OCI-LY3 (cell line): Measurements from ENCODE around the gene USP54.

Source experiments
- H2AFZ ChIP-seq: fragments of 200-600, 300-600 bp; shearing (Covaris generic); 2 replicates; pipeline ENCODE4 v1.6.0; 2014; ENCODE audit warnings: antibody characterized with exemption, low read depth, low read length
- H3K27ac ChIP-seq: fragments of 200-600, 300-600 bp; sonication (generic); 2 replicates; pipeline ENCODE4 v1.5.1; 2014; ENCODE audit warnings: mild to moderate bottlenecking, low read length, moderate library complexity, mixed read lengths
- H3K27me3 ChIP-seq: fragments of 200-600, 300-600 bp; sonication (generic); 2 replicates; pipeline ENCODE4 v1.6.1; 2014; ENCODE audit warnings: low read depth, low read length, mixed read lengths
- H3K36me3 ChIP-seq: fragments of 200-600, 300-600 bp; sonication (generic); replicated peaks from 2 replicates; pipeline ENCODE3; 2014; ENCODE audit warnings: low read depth, low read length, mixed read lengths
- H3K4me1 ChIP-seq: fragments of 300-600, 200-600 bp; sonication (generic); 2 replicates; pipeline ENCODE4 v1.6.1; 2014; ENCODE audit warnings: low read length, mixed read lengths
- H3K4me2 ChIP-seq: fragments of 200-600, 300-600 bp; sonication (generic); 2 replicates; pipeline ENCODE4 v1.6.1; 2014; ENCODE audit warnings: low read length, mixed read lengths
- H3K4me3 ChIP-seq: fragments of 300-600, 200-600 bp; sonication (generic); 2 replicates; pipeline ENCODE4 v1.5.1; 2014; ENCODE audit warnings: antibody characterized with exemption, mild to moderate bottlenecking, low read length, moderate library complexity
- H3K79me2 ChIP-seq: fragments of 300-600, 200-600 bp; shearing (Covaris generic); 2 replicates; pipeline ENCODE4 v1.6.1; 2014; ENCODE audit warnings: mild to moderate bottlenecking, low read length, mixed read lengths
- H3K9ac ChIP-seq: fragments of 300-600, 200-600 bp; shearing (Covaris generic); 2 replicates; pipeline ENCODE4 v1.6.0; 2014; ENCODE audit warnings: mild to moderate bottlenecking, low read length, moderate library complexity
- H3K9me3 ChIP-seq: fragments of 200-600, 300-600 bp; shearing (Covaris generic); 2 replicates; pipeline ENCODE4 v1.6.1; 2014; ENCODE audit warnings: low read length, mixed read lengths; ENCODE audit not compliant: insufficient read depth
- H4K20me1 ChIP-seq: fragments of 200-600, 300-600 bp; sonication (generic); 2 replicates; pipeline ENCODE4 v1.6.1; 2016; ENCODE audit warnings: low read length, mixed read lengths; ENCODE audit not compliant: insufficient read depth
- EZH2phosphoT487 ChIP-seq: fragments of 200-600 bp; shearing (Covaris generic); IDR thresholded peaks from 2 replicates; pipeline ENCODE4 v1.6.1; 2018; ENCODE audit warnings: antibody characterized with exemption, mixed run types, low read depth
- TF ChIP-seq, protein P1 (sequence below): fragments of 200-600, 300-600 bp; sonication (generic); IDR thresholded peaks from 2 replicates; pipeline ENCODE4 v1.5.1; 2014; ENCODE audit warnings: antibody characterized with exemption, low read length, low read depth

Gene USP54

GRCh38 chr10:73501651-73502050, 89.5 kb downstream of the USP54 start:
- Histone ChIP-seq H3K4me1 (peaks cover 13% of the 10 kb centered on the region), H3K36me3 (no peaks in the 10 kb centered on the region), H3K4me2 (peak overlapping the region; percentile 53), H3K4me3 (no peak overlapping the region), H3K27ac (0 out of 2 replicates have a peak overlapping the region, but pooled peaks have one; percentile 12), H4K20me1 (no peaks in the 10 kb centered on the region), H3K9ac (no peak overlapping the region), H3K27me3 (no peaks in the 10 kb centered on the region), H2AFZ (0 out of 2 replicates have a peak overlapping the region, but pooled peaks have one; percentile 59), H3K9me3 (no peaks in the 10 kb centered on the region), H3K79me2 (no peaks in the 10 kb centered on the region)
- TF ChIP-seq, protein P1, sequence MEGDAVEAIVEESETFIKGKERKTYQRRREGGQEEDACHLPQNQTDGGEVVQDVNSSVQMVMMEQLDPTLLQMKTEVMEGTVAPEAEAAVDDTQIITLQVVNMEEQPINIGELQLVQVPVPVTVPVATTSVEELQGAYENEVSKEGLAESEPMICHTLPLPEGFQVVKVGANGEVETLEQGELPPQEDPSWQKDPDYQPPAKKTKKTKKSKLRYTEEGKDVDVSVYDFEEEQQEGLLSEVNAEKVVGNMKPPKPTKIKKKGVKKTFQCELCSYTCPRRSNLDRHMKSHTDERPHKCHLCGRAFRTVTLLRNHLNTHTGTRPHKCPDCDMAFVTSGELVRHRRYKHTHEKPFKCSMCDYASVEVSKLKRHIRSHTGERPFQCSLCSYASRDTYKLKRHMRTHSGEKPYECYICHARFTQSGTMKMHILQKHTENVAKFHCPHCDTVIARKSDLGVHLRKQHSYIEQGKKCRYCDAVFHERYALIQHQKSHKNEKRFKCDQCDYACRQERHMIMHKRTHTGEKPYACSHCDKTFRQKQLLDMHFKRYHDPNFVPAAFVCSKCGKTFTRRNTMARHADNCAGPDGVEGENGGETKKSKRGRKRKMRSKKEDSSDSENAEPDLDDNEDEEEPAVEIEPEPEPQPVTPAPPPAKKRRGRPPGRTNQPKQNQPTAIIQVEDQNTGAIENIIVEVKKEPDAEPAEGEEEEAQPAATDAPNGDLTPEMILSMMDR = no peak
- TF ChIP-seq EZH2phosphoT487 = no peak

DNA sequence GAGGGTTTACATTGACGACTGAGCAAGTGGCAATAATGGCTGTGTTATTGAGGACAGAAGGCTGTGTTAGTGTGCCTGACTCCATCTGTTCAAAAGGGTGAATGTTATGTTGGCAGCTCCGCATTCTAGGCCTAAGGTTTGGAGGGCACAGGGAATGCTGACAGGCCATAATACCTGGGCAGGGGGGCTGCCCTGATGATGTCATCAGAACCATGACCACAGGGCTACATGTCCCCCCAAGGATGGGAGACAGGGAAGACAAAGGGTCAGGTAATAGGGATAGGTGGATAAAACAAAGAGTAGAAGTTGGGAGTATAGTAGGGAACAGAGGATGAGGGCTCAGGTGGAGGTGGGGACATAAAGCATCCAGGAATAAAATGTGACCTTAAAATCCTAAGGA, 93.5 kb downstream of the USP54 start:
- no peak overlapping the region for H3K27ac ChIP-seq
- no peak overlapping the region for H2AFZ ChIP-seq
- peaks cover 33% of the 10 kb centered on the region for H3K79me2 ChIP-seq

DNA sequence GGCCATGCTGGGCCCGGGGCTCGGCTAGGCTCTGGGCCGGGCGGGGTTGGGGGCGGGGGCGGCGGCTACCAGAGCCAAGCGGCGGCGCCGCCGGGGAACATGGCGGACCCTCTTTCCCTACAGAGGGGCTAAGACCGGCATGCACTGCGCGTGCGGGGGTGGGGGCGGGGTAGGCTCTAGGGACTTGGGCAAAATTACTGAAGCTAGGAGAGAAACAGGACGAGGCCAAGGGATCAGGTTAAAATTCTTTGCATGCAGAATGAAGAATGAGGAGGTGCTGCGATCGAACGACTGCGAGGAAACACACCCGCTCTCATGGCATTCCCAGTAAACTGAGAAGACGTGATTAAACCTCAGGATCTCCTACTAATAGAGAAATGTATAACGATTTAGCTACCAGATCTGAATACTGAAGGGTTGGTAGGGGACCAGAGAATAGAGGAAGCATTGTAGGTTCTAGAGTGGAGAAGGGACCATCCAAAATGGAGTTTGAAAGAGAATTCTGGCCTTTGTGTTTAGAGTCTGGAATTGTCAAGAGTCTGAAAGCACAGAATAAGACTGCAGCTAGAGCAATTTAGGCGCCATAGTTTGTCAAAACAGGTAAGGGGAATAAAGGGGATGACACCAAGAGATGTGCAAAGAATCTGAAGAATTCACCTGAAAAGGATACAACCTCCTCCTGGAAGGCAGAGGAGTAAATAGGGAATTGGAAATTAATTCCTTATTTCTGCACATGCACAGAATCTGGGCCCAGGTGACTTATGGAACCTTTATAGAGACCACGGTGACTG, 95.1 kb downstream of the USP54 start, which contains the start of gene PPP3CB:
PPP3CB (minus strand) TSS at position 141 of the 791 bp plus-strand sequence; CDS start at position 6, 135 bp downstream.
- Histone ChIP-seq H3K4me1 (peaks cover 15% of the 10 kb centered on the region), H3K27ac (peak within 1 kb of the TSS; percentile 82), H2AFZ (peak within 1 kb of the TSS; percentile 75), H3K9me3 (no peaks in the 10 kb centered on the region), H4K20me1 (0 out of 2 replicates have a peak, but pooled peaks cover 4% of the 10 kb centered on the region), H3K36me3 (no peaks in the 10 kb centered on the region), H3K9ac (peak within 1 kb of the TSS; percentile 81), H3K4me3 (peak within 1 kb of the TSS; percentile 96), H3K27me3 (no peaks in the 10 kb centered on the region), H3K4me2 (peak within 1 kb of the TSS; percentile 96), H3K79me2 (peaks cover 46% of the 10 kb centered on the region)
- no peak for TF ChIP-seq EZH2phosphoT487
- TF ChIP-seq, protein P1 = no peak

More for the DNA sequence above, 93.5 kb downstream of the USP54 start:
- no peak for TF ChIP-seq EZH2phosphoT487
- TF ChIP-seq, protein P1 = no peak
- Histone ChIP-seq H3K36me3 (no peaks in the 10 kb centered on the region), H3K4me2 (no peak overlapping the region), H4K20me1 (no peaks in the 10 kb centered on the region), H3K9ac (no peak overlapping the region), H3K4me1 (peaks cover 25% of the 10 kb centered on the region), H3K27me3 (no peaks in the 10 kb centered on the region), H3K4me3 (no peak overlapping the region), H3K9me3 (no peaks in the 10 kb centered on the region)

DNA sequence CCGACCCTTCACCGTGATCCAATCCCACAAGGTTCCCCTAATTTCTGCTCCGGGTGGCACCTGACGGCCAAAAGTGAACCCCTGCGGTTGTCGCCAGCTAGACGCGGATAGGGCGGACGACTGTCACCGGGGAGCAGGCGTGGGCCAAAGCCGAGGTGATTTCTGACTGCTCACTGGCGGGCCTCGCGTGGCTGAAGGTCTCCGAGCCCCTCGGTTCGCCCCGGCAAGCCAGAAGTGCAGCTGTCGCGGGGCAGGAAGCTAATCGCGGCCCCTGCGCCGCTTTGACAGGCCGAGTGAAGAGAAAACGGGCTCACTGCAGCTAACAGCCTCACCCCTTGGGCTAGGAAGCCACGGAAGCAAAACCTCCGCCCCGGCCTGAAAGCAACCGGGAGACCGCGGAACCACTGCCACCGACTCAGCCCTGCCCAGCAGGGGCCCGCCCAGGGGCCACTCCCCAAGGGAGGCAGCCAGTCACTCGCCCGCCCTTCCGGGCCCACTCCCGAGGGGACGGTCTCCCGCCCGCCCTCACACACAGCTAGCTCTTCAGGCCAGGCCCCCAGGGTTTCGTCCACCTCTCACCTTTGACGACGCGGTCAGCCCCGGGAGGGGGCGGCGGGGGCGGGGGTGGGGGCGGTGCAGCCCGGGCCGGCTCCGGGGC, 95.8 kb downstream of the USP54 start:
- Histone ChIP-seq H2AFZ (no peak overlapping the region), H3K27ac (peak overlapping the region; percentile 82), H3K9ac (peak overlapping the region; percentile 81), H3K79me2 (peaks cover 46% of the 10 kb centered on the region), H3K9me3 (no peaks in the 10 kb centered on the region), H3K4me1 (peaks cover 15% of the 10 kb centered on the region), H3K4me3 (peak overlapping the region; percentile 96), H4K20me1 (0 out of 2 replicates have a peak, but pooled peaks cover 4% of the 10 kb centered on the region), H3K4me2 (peak overlapping the region; percentile 96), H3K36me3 (no peaks in the 10 kb centered on the region), H3K27me3 (no peaks in the 10 kb centered on the region)
- TF ChIP-seq, protein P1 = no peak
- TF ChIP-seq EZH2phosphoT487 = no peak
